Activated CD8-positive, alpha-beta memory T cell treated with anti-CD3 and anti-CD28 coated beads for 24 hours (primary cell): ENCODE results near the gene FILIP1L.

Source experiments
- DNase-seq: peaks from one replicate; pipeline ENCODE4 v3.0.0-alpha.2; 2020

FILIP1L gene

DNA sequence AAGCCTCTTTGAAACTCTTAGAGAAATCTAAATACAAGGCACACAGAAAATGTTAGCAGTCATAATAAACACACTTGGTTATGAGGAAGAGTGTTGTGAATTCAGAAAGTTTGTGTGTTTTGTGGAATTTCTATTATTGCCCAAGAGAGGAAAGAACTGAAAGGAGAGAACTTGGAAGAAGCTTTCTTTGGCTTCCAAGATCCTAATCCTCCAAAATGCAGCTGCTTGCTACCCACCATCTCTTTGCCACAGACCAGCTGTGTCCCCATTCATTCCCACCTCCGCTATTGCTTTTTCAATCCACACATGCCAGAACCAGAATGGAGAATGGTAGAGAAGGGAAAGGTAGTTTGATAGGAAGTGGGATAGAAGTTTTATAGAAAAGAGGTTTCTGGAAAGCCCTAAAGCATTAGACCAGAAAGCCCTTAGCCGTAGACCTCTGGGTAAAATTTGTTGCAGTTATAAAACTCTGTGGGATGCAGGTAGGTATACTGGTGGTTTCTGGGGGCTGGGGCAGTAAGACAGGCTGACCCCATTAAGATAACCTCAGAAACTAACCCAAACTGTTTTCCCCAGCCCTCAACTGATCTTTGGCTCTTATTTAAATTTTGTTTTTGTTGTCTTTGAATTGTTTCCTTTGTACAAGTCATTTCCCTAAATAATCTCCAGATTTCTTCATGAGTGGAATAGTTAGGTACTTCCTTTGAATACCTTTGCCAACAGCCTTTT lies 108.5 kb downstream of the FILIP1L start:
- no peak for DNase-seq

- DNase-seq: no peak
These were observed 109.4 kb downstream of the FILIP1L start for GRCh38 chr3:100004931-100005330.

DNA sequence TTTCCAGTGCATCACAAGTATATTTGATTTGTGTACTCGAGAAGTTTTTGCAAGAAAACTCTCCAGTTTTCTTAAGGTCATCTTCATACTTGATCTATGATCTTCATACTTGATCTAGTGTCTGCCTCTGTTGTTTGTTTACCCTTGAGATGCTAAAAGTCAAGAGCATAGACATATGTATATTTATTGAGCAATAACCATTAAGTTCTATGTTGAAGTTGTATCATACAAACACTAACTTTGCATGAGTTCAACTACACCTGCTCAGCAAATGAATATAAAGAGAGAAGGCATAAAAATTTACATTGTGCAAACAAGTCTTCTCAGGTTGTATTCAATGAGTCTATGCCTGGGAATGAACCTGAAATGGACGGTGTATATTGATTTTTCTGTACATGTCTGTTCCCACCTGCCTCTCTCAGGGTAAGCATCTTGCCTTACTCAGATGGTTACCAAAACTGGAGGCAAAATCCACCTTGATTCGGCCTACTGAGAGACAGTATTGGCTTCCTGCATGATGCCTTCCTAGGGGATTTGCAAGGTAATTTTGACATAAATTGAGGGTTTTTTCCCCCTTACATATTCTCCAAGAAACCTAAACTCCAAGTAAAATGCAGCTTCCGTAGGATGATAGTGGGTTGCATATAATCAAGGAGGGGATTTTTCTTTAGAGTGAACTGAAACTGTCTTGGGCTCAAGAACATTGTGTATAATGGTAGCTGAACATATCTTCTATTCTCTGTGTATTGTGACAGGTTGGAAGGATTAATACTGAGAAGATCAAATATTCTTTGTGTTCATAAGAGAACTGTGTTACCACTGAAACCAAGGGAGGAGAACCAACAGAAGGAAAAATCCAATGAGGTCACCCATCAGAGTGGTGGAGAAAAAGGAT lies 110.4 kb downstream of the FILIP1L start:
- no peak for DNase-seq

GRCh38 chr3:100002599-100003350 lies 111.5 kb downstream of the FILIP1L start:
- no peak for DNase-seq

- DNase-seq: no peak
These were observed 112.6 kb downstream of the FILIP1L start for GRCh38 chr3:100001526-100002270.

GRCh38 chr3:100001083-100001482 lies 113.2 kb downstream of the FILIP1L start:
- DNase-seq: no peak

- no peak for DNase-seq
These were observed 114.8 kb downstream of the FILIP1L start for GRCh38 chr3:99999536-99999935.

- no peak for DNase-seq
These were observed 117.0 kb downstream of the FILIP1L start for GRCh38 chr3:99997293-99997692.

DNA sequence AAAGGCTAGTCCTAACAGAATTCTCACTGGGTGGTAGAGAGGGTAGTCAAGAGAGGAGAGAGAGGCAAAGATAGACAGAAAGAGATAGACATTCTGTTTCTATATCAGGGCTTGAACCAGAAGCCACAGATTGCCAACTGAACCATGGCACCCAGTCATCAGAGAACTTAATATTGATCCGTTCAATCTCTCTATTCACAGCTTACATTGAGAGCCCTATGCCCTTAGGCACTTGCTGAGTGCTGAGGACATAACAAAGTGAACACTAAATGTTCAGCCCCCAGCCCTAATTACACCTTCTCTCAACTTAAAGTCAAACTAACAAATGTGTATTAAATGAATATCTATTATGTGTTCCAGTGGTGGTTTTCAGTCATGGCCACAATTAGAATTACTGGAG lies 124.1 kb downstream of the FILIP1L start:
- DNase-seq: no peak

DNA sequence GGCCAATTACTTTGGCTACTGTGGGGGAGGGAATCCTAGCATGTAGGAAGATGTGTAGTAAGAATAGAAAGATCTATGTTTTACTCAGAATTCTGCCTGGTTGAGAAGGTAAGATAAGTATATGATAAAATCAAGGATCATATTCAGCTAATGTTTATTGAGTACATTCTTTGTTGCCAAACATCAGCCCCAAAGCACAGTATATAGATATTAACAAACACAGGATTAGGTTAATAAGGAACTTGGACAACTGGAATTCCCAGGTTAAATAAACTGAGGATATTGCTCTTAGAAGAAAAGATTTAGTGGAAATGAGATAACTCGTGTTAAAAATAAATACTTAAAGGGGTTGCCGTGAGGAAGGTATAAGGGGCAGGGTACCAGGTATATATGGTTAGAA lies 129.6 kb downstream of the FILIP1L start:
- no peak for DNase-seq

- no peak for DNase-seq
These were observed 130.2 kb downstream of the FILIP1L start for GRCh38 chr3:99984139-99984538.

GRCh38 chr3:99982650-99983049 lies 131.7 kb downstream of the FILIP1L start:
- DNase-seq: no peak

DNA sequence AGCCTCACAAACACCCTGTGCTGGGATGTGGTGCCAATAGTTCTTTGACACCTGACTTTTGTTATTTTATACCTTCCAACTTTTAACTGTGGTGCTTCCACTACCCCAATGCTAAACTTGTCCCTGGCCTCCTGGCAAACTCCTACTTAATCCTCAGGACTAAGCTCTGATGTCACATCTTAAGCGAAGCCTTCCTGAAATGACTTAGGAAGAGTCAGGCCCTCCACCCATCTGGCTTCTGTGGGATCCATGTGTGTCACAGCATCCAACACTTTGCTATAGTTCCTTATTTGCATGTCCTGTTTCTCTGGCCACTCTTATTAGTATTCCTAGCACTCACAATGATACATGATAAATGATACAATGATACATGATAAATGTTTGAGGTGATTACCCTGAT lies 133.2 kb downstream of the FILIP1L start:
- no peak for DNase-seq

DNA sequence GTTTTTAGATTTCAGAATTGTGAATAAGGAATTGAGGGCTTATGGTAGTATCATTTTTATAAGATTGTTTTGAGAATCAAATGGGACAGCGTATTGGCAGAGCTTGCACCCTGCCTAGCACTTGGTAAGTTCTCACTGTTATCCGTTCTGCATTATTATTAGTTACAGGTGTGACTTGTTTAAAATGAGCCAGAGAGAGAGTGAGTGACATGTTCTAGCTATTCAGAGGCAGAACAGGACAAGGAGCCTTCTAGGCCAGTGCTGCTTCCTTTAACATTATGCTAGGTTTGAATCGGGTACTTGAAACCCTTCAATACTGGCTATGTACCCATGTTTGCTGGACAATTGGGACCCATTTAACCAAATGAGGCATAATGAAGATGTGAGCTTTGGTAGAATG lies 133.7 kb downstream of the FILIP1L start:
- no peak for DNase-seq

DNA sequence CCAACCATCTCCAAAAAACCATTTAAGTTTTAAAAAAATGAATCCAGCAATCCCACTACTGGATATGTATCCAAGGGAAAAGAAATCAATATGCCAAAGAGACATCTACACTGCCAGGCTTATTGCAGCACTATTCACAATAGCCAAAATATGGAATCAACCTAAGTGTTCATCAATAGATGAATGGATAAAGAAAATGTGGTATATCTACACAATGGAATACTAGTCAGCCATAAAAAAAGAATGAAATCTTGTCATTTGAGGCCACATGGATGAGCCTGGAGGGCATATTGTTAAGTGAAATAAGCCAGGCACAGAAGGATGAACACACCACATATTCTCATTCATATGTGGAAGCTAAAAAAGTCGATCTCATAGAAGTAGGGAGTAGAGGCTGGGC lies 136.1 kb downstream of the FILIP1L start:
- no peak for DNase-seq

GRCh38 chr3:99976584-99976983 lies 137.7 kb downstream of the FILIP1L start:
- no peak for DNase-seq

GRCh38 chr3:99974989-99975388 lies 139.3 kb downstream of the FILIP1L start:
- DNase-seq: no peak

DNA sequence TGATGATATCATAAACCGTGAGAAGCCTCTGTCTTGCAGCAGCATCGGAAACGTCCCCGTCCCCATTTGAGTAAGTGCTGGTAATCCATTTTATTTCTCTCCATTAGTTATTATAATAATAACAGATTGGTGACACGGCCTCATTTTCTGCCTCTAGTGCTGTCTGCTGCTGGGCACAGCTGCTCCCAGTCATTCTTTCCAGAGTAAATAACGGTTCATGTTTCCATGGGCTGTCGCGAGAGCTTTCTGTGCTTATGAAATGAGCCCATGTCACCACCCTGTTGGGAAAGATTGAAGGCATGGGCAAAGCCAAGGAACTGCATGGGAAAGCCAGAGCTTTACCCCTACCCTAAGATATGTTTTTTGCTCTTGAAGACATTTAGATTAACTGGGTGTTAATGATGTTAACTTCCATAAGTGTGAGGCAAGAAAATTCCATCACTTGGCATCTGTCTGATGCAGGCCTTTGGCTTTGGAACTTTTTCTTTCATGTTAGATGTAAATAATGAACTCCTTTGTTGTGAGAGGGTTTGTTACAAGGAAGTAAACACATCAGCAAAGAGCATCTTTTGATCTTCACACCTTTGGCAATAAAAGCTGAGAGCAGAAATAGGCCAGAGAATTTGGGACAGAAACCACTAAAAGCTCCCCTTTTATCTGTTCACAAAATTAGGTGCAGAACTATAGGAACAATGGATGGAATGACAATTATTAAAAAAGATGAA lies 141.8 kb downstream of the FILIP1L start:
- DNase-seq: no peak

GRCh38 chr3:99971761-99972160 lies 142.5 kb downstream of the FILIP1L start:
- no peak for DNase-seq

- no peak for DNase-seq
These were observed 144.1 kb downstream of the FILIP1L start for GRCh38 chr3:99970198-99970597.

GRCh38 chr3:99969136-99969535 lies 145.2 kb downstream of the FILIP1L start:
- DNase-seq: no peak

DNA sequence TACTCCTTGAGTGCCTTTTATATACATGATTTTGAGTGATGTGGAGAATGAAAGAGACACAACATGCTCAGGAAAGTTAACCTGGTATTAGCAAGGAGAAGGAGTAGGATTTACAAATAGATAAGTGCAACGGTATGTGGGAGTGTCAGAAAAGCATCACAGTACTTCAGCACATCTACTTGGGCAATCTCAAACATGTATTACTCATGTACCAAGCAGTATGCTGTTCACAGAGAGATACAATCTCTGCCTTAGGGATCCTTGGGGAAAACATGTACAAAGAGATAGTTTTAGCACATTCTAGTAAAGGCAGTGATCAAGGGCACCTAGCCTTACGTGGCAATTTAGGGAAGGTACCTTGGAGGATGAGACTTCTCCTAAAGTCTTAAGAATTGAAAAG lies 146.5 kb downstream of the FILIP1L start:
- no peak for DNase-seq
